HepG2 (cell line): Measurements from ENCODE around the gene DOCK2. TPM values are rescaled to one million over a fixed set of nuclear protein-coding genes. Genes with fewer than 3 reads are reported as not detected.

Experiments
- ATAC-seq: fragments of 200-7000 bp; cut with Tn5 transposase; 3 replicates; pipeline ENCODE4 v1.9.1; 2020; ENCODE audit warnings: mild to moderate bottlenecking, moderate library complexity
- BruUV-seq: library from RNA; stranded (reverse); fragments of 400-500 nt; replicated peaks from 2 replicates; lab custom pipeline; 2021; lab: Mats Ljungman, UMichigan
- CTCF ChIA-PET: fragments of 300-600 bp; formaldehyde crosslinking; extraction: SDS; loops from one replicate; lab custom pipeline; 2021; ENCODE audit warnings: low total read pairs, inconsistent platforms, low intra/inter-chr PET ratio; lab: Yijun Ruan, JAX
- POLR2A ChIA-PET: fragments of 350-600 bp; sonication (Branson Sonifier 250); formaldehyde crosslinking; loops from one replicate; lab custom pipeline; 2020; ENCODE audit warnings: antibody characterized with exemption, inconsistent platforms; lab: Yijun Ruan, JAX
- DNase-seq: peaks from one replicate; pipeline ENCODE4 v3.0.0-alpha.2; 2015; ENCODE audit warnings: low spot score
- FAIRE-seq: peaks from 3 replicates; lab custom pipeline; 2011; peaks lifted over from hg19 to GRCh38; lab: Jason Lieb, UNC
- H2AFZ ChIP-seq: one replicate; pipeline ENCODE4 v1.6.1; 2011; ENCODE audit warnings: low read length, inconsistent platforms
- H3K27ac ChIP-seq: fragments of 300-600 bp; 3 replicates; pipeline ENCODE4 v1.8.0; 2011; ENCODE audit warnings: mixed run types, mild to moderate bottlenecking, mixed read lengths, low read length, inconsistent platforms; ENCODE audit not compliant: insufficient read depth; ENCODE audit errors: extremely low read length
- H3K27me3 ChIP-seq, 2 experiments: fragments of 200-600 bp in 1 of 2; 2 replicates in 1 of 2; 3 replicates in 1 of 2; pipeline versions ENCODE4 v1.6.0 to v1.8.0; 2011; ENCODE audit warnings: low read length in 2 of 2, mild to moderate bottlenecking in 2 of 2, moderate library complexity in 2 of 2, inconsistent platforms in 1 of 2; ENCODE audit not compliant: insufficient read depth in 2 of 2, control insufficient read depth in 1 of 2
- H3K36me3 ChIP-seq, 2 experiments: fragments of 200-600 bp in 1 of 2; replicated peaks in 1 of 2; 2 replicates in 1 of 2; 3 replicates in 1 of 2; pipeline versions ENCODE4 v1.5.1 to v1.8.0; 2011; ENCODE audit warnings: low read length in 2 of 2, inconsistent platforms in 1 of 2; ENCODE audit not compliant: insufficient read depth in 2 of 2, control insufficient read depth in 1 of 2
- H3K4me1 ChIP-seq: 2 replicates; pipeline ENCODE4 v1.5.1; 2012; ENCODE audit warnings: low read length, inconsistent platforms; ENCODE audit not compliant: insufficient read depth
- H3K4me2 ChIP-seq: 2 replicates; pipeline ENCODE4 v1.6.0; 2011; ENCODE audit warnings: low read depth, low read length, inconsistent platforms
- H3K4me3 ChIP-seq, 3 experiments: fragments of 200-600 bp in 1 of 3; sonication (generic), shearing (Covaris generic) in 1 of 3; replicated peaks in 1 of 3; 2 replicates each; pipeline ENCODE4 v1.5.1; 2011 to 2016; ENCODE audit warnings: low read length in 3 of 3, inconsistent platforms in 2 of 3, low read depth in 2 of 3, mild to moderate bottlenecking in 2 of 3, control low read depth in 1 of 3, mixed read lengths in 1 of 3; ENCODE audit not compliant: insufficient read depth in 1 of 3
- H3K79me2 ChIP-seq: one replicate; pipeline ENCODE4 v1.6.1; 2011; ENCODE audit warnings: low read length, inconsistent platforms; ENCODE audit not compliant: insufficient read depth
- H3K9ac ChIP-seq: 2 replicates; pipeline ENCODE4 v1.6.0; 2011; ENCODE audit warnings: mild to moderate bottlenecking, low read depth, low read length, inconsistent platforms; ENCODE audit not compliant: insufficient read depth
- H3K9me3 ChIP-seq: 2 replicates; pipeline ENCODE4 v1.5.1; 2012; ENCODE audit warnings: mild to moderate bottlenecking, low read length
- H4K20me1 ChIP-seq: 2 replicates; pipeline ENCODE4 v1.6.0; 2011; ENCODE audit warnings: inconsistent platforms, mild to moderate bottlenecking, low read length, moderate library complexity; ENCODE audit not compliant: insufficient read depth
- DNMT3B ChIP-seq: conservative IDR thresholded peaks from 2 replicates; pipeline ENCODE4 v1.6.1; 2016; ENCODE audit warnings: missing biosample characterization, control low read depth
- GTF3A ChIP-seq: sonication (generic); formaldehyde crosslinking; conservative IDR thresholded peaks from 2 replicates; pipeline ENCODE4 v1.4.0; 2020; ENCODE audit warnings: mild to moderate bottlenecking, missing genetic modification reagents
- HNRNPH1 ChIP-seq: fragments of 200-400 bp; formaldehyde crosslinking; optimal IDR thresholded peaks from 2 replicates; pipeline ENCODE3; 2017; ENCODE audit warnings: mild to moderate bottlenecking, low read depth, low read length
- KDM4B ChIP-seq: sonication (generic); formaldehyde crosslinking; IDR thresholded peaks from 2 replicates; pipeline ENCODE4 v1.4.0; 2020; ENCODE audit warnings: missing genetic modification reagents
- NCOA2 ChIP-seq: sonication (generic); formaldehyde crosslinking; IDR thresholded peaks from 2 replicates; pipeline ENCODE4 v1.8.0; 2022; ENCODE audit warnings: inconsistent platforms
- PBX2 ChIP-seq: IDR thresholded peaks from 2 replicates; pipeline ENCODE4 v1.6.1; 2016; ENCODE audit warnings: control low read depth
- SALL2 ChIP-seq: sonication (generic); formaldehyde crosslinking; IDR thresholded peaks from 2 replicates; pipeline ENCODE4 v1.8.1; 2023; ENCODE audit warnings: mild to moderate bottlenecking, missing genetic modification reagents, inconsistent platforms
- SOX6 ChIP-seq, 2 experiments: fragments of 450-650 bp in 1 of 2; sonication (generic) in 1 of 2; formaldehyde crosslinking in 1 of 2; IDR thresholded peaks; 2 replicates each; pipeline versions ENCODE4 v1.4.0 to v1.6.1; 2017 to 2020; ENCODE audit warnings: antibody characterized with exemption in 1 of 2, mild to moderate bottlenecking in 1 of 2, missing genetic modification reagents in 1 of 2
- TAF15 ChIP-seq: fragments of 200-400 bp; formaldehyde crosslinking; IDR thresholded peaks from one replicate; pipeline ENCODE4 v1.6.1; 2018; ENCODE audit warnings: mild to moderate bottlenecking, low read depth, low read length; ENCODE audit not compliant: poor library complexity, severe bottlenecking
- TRIM22 ChIP-seq: fragments of 450-650 bp; IDR thresholded peaks from 2 replicates; pipeline ENCODE4 v1.6.1; 2017
- WGBS: methylation state at CpG from one replicate; pipeline ENCODE4 v1.1.6; 2017; ENCODE audit warnings: low lambda C conversion rate; 5-methylcytosine and 5-hydroxymethylcytosine counted together
- in situ Hi-C: cut with HindIII; loops from 2 replicates; pipeline ENCODE4 v1.10.0; 2017; ENCODE audit warnings: low pct_unique_long_range_greater_than_20kb; ENCODE audit not compliant: extremely low pct_ligation_motif_present
- intact Hi-C: fragments of 100-400 bp; cut with micrococcal nuclease; formaldehyde crosslinking; loops from one replicate; pipeline ENCODE4 v1.10.0; 2022; ENCODE audit not compliant: unreplicated experiment
- polyA plus RNA-seq, 8 experiments: library from polyadenylated mRNA; depleted of rRNA in 3 of 8; stranded (reverse) in 7 of 8; unstranded in 1 of 8; fragments of >200 nt; fragmentation: Illumina TruSeq in 4 of 8; extraction: Trizol in 4 of 8; gene quantifications; 2 replicates each; pipeline versions ENCODE4 v1.2.1 to v1.2.3, GENCODE V29; 2011 to 2016; ENCODE audit warnings: low read depth in 4 of 8, missing spikeins in 1 of 8, mixed read lengths in 1 of 8; ENCODE audit not compliant: insufficient read depth in 1 of 8
- total RNA-seq, 5 experiments: library from RNA; depleted of rRNA; stranded (reverse); fragments of >200 nt; fragmentation: Illumina TruSeq; extraction: Trizol; gene quantifications; 2 replicates each; pipeline ENCODE4 v1.2.3, GENCODE V29; 2016; ENCODE audit warnings: low read depth in 1 of 5

DOCK2 gene
- total and polyA plus RNA-seq, 2 of the 13 experiments (the other 11 are each of a cell fraction or from before 2014, with no cell fraction given) = not detected

GRCh38 chr5:169801781-169802180 is 164.7 kb downstream of the DOCK2 start:
- intact Hi-C loops = no loop called here
- TF ChIP-seq NCOA2 = no peak
- no peak for TF ChIP-seq HNRNPH1
- no peak for TF ChIP-seq SOX6 (IDR thresholded peaks at IDR 0.05)
- no peak for TF ChIP-seq SOX6 (CRISPR knock-in tag; IDR thresholded peaks at IDR 0.05)
- TF ChIP-seq TRIM22 = no peak
- no peak for TF ChIP-seq DNMT3B (CRISPR knock-in tag)
- no peak for TF ChIP-seq TAF15
- TF ChIP-seq SALL2 (CRISPR knock-in tag) = no peak
- TF ChIP-seq PBX2 = no peak
- TF ChIP-seq GTF3A = no peak
- TF ChIP-seq KDM4B (CRISPR knock-in tag) = no peak
- in situ Hi-C loops = no loop called here
- H3K36me3 ChIP-seq = no peaks in the 10 kb centered on the region
- H3K27ac ChIP-seq = no peak overlapping the region
- WGBS = 3% methylated on average over 2 of the region's 2 CpGs
- ATAC-seq (no peak), DNase-seq (no peak), FAIRE-seq (no peak)
- H3K4me2 ChIP-seq = no peak overlapping the region
- no peaks in the 10 kb centered on the region; a peak in 1 of 5 replicates for H3K27me3 ChIP-seq
- no peaks in the 10 kb centered on the region for H3K79me2 ChIP-seq
- no TSS peak for BruUV-seq
- ChIA-PET POLR2A (no interaction called here), CTCF (no interaction called here)
- H3K9ac ChIP-seq = no peak overlapping the region
- H3K9me3 ChIP-seq = no peaks in the 10 kb centered on the region
- H3K4me3 ChIP-seq = no peak overlapping the region
- no peak overlapping the region for H2AFZ ChIP-seq
- H3K4me1 ChIP-seq = no peaks in the 10 kb centered on the region
- no peaks in the 10 kb centered on the region for H4K20me1 ChIP-seq
